WI38 (cell line): ENCODE data around the gene REEP6.

Experiments used
- H3K4me3 ChIP-seq: 2 replicates; pipeline ENCODE4 v1.5.1; 2011; ENCODE audit warnings: low read depth, mild to moderate bottlenecking, control low read depth, low read length
- TF ChIP-seq, protein P1 (sequence below): IDR thresholded peaks from 2 replicates; pipeline ENCODE4 v1.5.1; 2012; ENCODE audit warnings: low read depth, mild to moderate bottlenecking, control low read depth, low read length

Gene REEP6

DNA sequence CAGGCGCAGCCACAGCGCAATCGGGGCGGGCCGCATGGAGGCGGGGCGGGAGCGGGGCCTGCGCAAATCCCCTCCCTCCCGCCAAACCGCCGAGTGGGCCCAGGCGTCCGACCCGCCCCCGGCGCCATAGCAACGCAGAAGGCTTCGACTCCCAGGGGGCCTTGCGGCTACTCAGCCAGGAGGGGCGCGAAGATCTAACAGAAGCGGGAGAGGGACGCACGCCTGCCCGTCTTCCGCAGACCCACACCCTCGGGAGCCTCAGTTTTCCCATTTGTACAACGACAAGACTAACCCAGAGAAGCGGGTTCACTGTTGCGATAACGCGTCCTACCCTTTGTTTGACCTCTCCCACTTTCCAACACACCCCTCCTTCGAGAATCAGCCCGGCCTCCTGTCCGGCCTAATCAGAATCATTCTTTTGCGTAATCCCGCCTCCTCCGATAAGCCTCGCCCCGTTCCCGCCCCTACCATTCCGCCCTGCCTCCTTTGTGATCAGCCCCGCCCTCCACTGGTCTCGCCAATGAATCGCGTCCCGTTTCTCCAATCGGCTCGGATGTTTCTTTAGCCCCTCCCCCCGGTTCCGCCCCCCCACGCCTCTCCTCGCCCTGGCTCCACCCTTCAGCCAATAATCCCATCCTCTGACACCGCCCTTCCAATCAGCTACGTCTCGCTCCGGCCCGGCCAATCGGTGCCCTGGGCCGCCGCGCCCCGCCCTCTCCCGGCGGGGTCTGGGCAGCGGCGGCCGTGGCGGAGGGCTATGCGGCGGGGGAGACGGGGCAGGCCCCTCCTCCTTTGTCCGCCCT is 469 bp upstream of the REEP6 start, which contains the start of gene PCSK4:
TSS of gene PCSK4 (minus strand) at position 40 of the 803 bp plus-strand sequence. CDS start at position 36, 4 bp downstream.
- TF ChIP-seq, protein P1, sequence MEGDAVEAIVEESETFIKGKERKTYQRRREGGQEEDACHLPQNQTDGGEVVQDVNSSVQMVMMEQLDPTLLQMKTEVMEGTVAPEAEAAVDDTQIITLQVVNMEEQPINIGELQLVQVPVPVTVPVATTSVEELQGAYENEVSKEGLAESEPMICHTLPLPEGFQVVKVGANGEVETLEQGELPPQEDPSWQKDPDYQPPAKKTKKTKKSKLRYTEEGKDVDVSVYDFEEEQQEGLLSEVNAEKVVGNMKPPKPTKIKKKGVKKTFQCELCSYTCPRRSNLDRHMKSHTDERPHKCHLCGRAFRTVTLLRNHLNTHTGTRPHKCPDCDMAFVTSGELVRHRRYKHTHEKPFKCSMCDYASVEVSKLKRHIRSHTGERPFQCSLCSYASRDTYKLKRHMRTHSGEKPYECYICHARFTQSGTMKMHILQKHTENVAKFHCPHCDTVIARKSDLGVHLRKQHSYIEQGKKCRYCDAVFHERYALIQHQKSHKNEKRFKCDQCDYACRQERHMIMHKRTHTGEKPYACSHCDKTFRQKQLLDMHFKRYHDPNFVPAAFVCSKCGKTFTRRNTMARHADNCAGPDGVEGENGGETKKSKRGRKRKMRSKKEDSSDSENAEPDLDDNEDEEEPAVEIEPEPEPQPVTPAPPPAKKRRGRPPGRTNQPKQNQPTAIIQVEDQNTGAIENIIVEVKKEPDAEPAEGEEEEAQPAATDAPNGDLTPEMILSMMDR, result no peak

DNA sequence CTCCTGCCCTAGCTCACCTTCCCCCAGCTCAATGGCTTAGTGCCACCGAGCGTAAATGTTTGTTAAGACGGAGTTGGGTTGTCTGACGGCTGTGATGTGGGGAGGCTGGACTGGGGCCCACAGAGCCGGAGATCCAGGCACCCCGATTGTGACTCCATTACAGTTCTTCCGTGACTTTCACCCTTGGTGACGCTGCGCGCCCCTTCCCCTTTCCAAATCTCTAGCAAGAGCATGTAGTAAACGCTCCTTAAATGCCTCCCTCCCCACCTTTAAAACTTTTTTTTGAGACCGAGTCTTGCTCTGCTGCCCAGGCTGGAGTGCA is 829 bp downstream of the REEP6 start:
- no peak overlapping the region for H3K4me3 ChIP-seq
- TF ChIP-seq, protein P1, result no peak

More for the DNA sequence above, 469 bp upstream of the REEP6 start, which contains the start of gene PCSK4:
- peak within 1 kb of the TSS; percentile 63 for H3K4me3 ChIP-seq

DNA sequence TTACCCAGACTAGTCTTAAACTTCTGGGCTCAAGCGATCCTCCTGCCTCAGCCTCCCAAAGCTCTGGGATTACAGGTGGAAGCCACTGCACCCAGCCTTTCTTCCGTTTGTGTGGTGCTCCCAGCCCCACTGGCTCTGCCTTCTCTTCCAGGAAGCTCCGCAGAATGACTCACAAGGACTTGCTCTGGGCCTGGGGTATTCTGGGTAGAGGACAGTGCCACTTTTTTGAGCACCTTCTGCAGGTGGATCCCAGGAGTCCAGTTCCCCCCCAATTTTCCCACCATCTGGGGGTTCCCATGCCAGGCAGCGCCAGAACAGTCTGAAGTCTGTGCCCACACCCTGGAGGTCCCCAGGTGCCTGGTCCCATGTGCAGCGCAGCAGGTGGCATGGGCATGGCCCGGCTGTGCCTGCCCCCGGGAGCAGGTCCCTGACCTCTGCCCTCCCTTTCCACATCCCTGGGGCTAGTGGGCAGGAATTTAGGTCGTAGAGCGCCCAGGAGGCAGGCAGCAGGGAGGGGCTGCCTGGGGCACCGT is 1.6 kb downstream of the REEP6 start:
- TF ChIP-seq, protein P1, result no peak
- H3K4me3 ChIP-seq, result no peak overlapping the region

DNA sequence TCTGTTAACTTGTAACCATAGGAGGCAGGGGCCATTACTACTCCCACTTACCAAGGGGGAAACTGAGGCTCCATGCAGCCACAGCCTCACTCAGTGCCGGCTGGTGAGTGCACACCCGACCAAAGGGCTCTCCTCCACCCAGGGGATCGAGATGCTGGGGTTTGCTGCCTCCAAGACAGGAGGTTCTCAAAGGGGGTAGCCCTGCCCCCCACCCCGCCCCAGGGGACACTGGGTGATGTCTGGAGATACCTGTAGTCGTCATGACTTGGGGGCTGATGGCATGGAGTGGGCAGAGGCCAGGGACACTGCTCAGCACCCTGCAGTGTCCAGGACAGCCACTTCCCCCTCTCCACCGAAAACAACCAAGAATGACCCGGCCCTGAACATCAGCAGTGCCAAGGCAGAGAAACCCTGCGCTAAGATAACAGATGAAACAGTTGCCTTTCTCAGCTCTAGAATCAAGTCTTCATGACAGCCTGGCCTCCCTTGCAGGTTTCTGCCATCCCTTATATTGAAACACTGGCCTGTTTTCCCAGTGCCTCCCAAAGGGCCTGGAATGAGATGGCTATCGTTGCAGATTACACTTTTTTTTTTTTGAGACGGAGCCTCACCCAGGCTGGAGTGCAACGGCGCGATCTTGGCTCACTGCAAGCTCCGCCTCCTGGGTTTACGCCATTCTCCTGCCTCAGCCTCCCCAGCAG is 3.3 kb downstream of the REEP6 start:
- TF ChIP-seq, protein P1, result no peak

DNA sequence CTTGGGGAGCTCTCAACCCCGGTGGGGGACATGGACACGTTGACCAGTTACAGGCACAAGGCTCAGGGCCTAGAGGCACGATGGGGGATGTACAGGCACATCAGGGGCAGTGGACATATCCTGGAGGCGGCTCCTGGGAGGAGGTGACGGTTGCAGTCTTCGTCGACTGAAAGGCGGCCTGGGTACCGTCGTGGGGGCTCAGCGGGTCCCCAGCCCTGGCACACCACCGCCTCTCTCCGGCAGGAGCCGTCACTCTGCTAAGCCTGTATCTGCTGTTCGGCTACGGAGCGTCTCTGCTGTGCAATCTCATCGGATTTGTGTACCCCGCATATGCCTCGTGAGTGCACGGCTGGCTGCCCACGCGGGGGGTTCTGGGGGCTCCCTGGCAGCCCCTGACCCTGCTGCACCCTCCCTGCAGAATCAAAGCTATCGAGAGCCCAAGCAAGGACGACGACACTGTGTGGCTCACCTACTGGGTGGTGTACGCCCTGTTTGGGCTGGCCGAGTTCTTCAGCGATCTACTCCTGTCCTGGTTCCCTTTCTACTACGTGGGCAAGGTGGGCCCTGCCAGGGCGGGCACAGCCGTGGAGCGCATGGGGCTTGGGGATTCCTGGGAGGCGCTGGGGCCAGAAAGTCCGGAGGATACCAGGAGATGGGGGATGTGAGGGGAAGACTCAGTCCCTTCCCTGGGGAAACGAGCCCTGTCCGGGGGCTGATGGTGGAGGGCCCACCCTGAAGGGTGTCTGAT is 4.2 kb downstream of the REEP6 start:
- TF ChIP-seq, protein P1, result no peak
- H3K4me3 ChIP-seq, result no peak overlapping the region

More for the DNA sequence above, 3.3 kb downstream of the REEP6 start:
- H3K4me3 ChIP-seq, result no peak overlapping the region

DNA sequence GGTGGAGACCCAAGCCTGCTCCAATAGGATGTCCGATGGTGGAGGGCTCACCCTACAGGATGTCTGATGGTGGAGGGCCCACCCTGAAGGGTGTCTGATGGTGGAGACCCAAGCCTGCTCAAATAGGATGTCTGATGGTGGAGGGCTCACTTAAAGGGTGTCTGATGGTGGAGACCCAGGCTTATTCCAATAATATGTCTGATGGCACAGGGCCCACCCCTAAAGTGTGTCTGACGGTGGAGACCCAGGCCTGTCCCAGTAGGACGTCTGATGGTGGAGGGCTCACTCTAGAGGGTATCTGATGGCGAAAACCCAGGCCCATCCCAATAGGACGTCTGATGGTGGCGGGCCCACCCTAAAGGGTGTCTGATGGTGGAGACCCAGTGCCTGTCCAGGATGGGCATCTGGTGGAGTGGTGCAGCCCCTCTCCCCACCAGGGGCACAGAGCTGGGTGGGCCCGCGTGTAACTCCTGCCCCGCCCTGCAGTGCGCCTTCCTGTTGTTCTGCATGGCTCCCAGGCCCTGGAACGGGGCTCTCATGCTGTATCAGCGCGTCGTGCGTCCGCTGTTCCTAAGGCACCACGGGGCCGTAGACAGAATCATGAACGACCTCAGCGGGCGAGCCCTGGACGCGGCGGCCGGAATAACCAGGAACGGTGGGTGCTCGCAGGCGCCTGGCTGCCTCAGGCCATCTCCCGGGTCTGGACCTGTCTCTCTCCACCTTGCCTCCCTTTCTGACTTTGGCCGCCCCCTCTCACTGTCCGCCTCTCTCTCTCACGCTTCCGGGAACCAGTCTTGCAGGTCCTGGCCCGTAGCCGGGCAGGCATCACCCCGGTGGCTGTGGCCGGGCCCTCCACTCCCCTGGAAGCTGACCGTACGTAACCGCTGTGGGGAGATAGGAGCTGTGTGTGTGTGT is 5.1 kb downstream of the REEP6 start:
- no peak overlapping the region for H3K4me3 ChIP-seq
- TF ChIP-seq, protein P1, result no peak
